Upper lobe of right lung (tissue), 1 donor: ENCODE results near the gene TRIM9. TPM values are rescaled to one million over a fixed set of nuclear protein-coding genes. Genes with fewer than 3 reads are reported as not detected.

ENCODE experiments used
- ATAC-seq: fragments of 200-7000 bp; cut with Tn5 transposase; one replicate; pipeline ENCODE4 v1.9.1; 2020; ENCODE audit warnings: mild to moderate bottlenecking, moderate library complexity
- DNase-seq: peaks from one replicate; pipeline ENCODE4 v3.0.0-alpha.2; 2020
- H3K27ac ChIP-seq: fragments of 200-600 bp; one replicate; pipeline ENCODE4 v1.8.0; 2022
- H3K27me3 ChIP-seq: fragments of 200-600 bp; one replicate; pipeline ENCODE4 v1.8.0; 2022; ENCODE audit warnings: mild to moderate bottlenecking
- H3K36me3 ChIP-seq: fragments of 200-600 bp; one replicate; pipeline ENCODE4 v1.8.0; 2022
- H3K4me1 ChIP-seq: fragments of 200-600 bp; one replicate; pipeline ENCODE4 v1.8.0; 2022
- H3K4me3 ChIP-seq: fragments of 200-600 bp; one replicate; pipeline ENCODE4 v1.8.0; 2022; ENCODE audit warnings: mild to moderate bottlenecking
- H3K9me3 ChIP-seq: fragments of 200-600 bp; one replicate; pipeline ENCODE4 v1.8.0; 2022
- CTCF ChIP-seq: fragments of 200-600 bp; IDR thresholded peaks from one replicate; pipeline ENCODE4 v1.8.0; 2022; ENCODE audit warnings: antibody characterized with exemption
- intact Hi-C: fragments of 100-400 bp; cut with DNase I; formaldehyde crosslinking; loops from one replicate; pipeline ENCODE4 v1.11.0; 2022
- total RNA-seq: library from RNA; stranded (reverse); fragmentation: NEBNext Ultra II Directional; extraction: Animal tissue kit (Norgen Biotek cat#: 25700); gene quantifications from one replicate; pipeline ENCODE4 v1.2.1, GENCODE V29; 2021
- donor health status: DM: no; HTN: yes; CAD: no; lungs with severe emphysema.

TRIM9 gene
- total RNA-seq, 1 donor from 2014 or later = 0.32 TPM

DNA sequence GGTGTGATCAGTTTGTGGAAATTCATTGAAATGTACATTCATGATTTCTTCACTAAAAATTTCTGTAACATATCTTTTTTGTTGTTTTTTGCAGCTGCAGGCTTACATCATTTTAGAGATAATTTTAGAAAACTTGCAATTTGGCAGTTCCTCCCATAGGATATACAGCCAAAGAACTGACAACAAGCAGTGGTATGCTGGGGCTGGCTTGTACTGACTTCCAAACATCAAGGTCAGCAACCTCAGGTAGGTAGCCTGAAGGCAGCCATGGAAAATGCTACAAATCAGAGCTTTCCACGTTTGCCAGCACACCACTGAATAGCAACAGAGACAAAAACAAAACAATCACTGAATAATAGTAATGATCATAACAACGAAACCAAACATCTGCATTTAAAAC is 21.2 kb downstream of the TRIM9 start:
- no peak for ATAC-seq

GRCh38 chr14:51072976-51073375 is 21.9 kb downstream of the TRIM9 start:
- no peaks in the 10 kb centered on the region for H3K9me3 ChIP-seq
- H3K27ac ChIP-seq = no peak overlapping the region
- ATAC-seq (no peak), DNase-seq (no peak)
- intact Hi-C loops = no loop called here
- no peak overlapping the region for H3K4me3 ChIP-seq
- no peaks in the 10 kb centered on the region for H3K36me3 ChIP-seq
- H3K27me3 ChIP-seq = no peaks in the 10 kb centered on the region
- no peak for TF ChIP-seq CTCF
- H3K4me1 ChIP-seq = no peaks in the 10 kb centered on the region

More for the DNA sequence above, 21.2 kb downstream of the TRIM9 start:
- no peak for TF ChIP-seq CTCF
- H3K36me3 ChIP-seq = no peaks in the 10 kb centered on the region
- no peak overlapping the region for H3K4me3 ChIP-seq
- no peak for DNase-seq
- no peak overlapping the region for H3K27ac ChIP-seq
- H3K27me3 ChIP-seq = no peaks in the 10 kb centered on the region
- intact Hi-C loops = no loop called here
- H3K9me3 ChIP-seq = no peaks in the 10 kb centered on the region
- no peaks in the 10 kb centered on the region for H3K4me1 ChIP-seq

DNA sequence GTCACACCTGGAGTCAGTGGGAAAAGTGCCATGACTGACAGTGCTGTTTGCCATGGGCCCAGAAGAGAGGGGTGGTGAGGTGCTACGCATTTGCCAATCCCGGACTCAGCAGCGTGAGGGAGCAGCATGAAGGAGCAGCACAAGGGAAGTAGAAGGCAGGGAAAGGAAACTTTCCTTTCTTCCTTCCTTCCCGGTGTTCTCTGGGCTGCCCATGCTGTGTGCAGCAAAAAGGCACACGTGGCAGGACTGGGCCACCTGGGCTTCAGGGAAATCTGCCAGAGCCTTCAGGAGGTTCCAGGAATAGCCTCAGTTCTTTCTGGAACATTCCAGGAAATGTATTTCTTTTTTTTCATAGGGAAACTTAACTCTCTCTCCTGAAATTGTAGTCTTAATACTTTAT is 23.0 kb downstream of the TRIM9 start:
- DNase-seq (no peak), ATAC-seq (no peak)
- H3K9me3 ChIP-seq = no peaks in the 10 kb centered on the region
- no peak overlapping the region for H3K4me3 ChIP-seq
- TF ChIP-seq CTCF = no peak
- no peak overlapping the region for H3K27ac ChIP-seq
- no peaks in the 10 kb centered on the region for H3K36me3 ChIP-seq
- no peaks in the 10 kb centered on the region for H3K4me1 ChIP-seq
- H3K27me3 ChIP-seq = no peaks in the 10 kb centered on the region
- intact Hi-C loops = no loop called here

DNA sequence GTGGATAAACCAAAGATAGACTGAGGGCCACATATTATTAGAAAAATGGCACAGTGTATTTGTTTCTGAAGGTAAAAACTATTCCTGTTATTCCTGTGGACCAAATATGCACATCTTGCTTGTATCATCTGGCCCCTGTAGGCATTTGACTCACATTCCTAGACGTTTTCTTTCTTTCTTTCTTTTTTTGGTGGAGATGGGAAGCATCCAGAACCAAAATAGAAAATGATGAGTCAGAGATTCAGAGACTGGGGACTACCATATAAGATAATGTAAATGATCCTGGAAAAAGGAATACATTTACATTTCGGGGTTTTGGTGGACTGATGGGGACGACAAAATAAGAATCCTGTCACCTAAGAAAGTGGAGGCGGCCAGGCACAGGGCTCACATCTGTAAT is 24.2 kb downstream of the TRIM9 start:
- Histone ChIP-seq H3K27ac (no peak overlapping the region), H3K9me3 (no peaks in the 10 kb centered on the region), H3K36me3 (no peaks in the 10 kb centered on the region), H3K27me3 (no peaks in the 10 kb centered on the region), H3K4me1 (no peaks in the 10 kb centered on the region), H3K4me3 (no peak overlapping the region)
- intact Hi-C loops = no loop called here
- DNase-seq (no peak), ATAC-seq (no peak)
- TF ChIP-seq CTCF = no peak

- ATAC-seq (no peak), DNase-seq (no peak)
- H3K4me3 ChIP-seq = no peak overlapping the region
- H3K4me1 ChIP-seq = no peaks in the 10 kb centered on the region
- no peaks in the 10 kb centered on the region for H3K27me3 ChIP-seq
- no peaks in the 10 kb centered on the region for H3K36me3 ChIP-seq
- intact Hi-C loops = no loop called here
- H3K9me3 ChIP-seq = no peaks in the 10 kb centered on the region
- H3K27ac ChIP-seq = no peak overlapping the region
- no peak for TF ChIP-seq CTCF
Measured at GRCh38 chr14:51069055-51069454, 25.9 kb downstream of the TRIM9 start.

- H3K27ac ChIP-seq = no peak overlapping the region
- ATAC-seq (no peak), DNase-seq (no peak)
- TF ChIP-seq CTCF = no peak
- H3K4me3 ChIP-seq = no peak overlapping the region
- no peaks in the 10 kb centered on the region for H3K9me3 ChIP-seq
- H3K27me3 ChIP-seq = no peaks in the 10 kb centered on the region
- H3K4me1 ChIP-seq = no peaks in the 10 kb centered on the region
- H3K36me3 ChIP-seq = no peaks in the 10 kb centered on the region
- intact Hi-C loops = no loop called here
Measured at GRCh38 chr14:51068268-51068667, 26.6 kb downstream of the TRIM9 start.
